ENCODE data around the gene TPRG1.

The TPRG1 gene, protein sequence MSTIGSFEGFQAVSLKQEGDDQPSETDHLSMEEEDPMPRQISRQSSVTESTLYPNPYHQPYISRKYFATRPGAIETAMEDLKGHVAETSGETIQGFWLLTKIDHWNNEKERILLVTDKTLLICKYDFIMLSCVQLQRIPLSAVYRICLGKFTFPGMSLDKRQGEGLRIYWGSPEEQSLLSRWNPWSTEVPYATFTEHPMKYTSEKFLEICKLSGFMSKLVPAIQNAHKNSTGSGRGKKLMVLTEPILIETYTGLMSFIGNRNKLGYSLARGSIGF

DNA sequence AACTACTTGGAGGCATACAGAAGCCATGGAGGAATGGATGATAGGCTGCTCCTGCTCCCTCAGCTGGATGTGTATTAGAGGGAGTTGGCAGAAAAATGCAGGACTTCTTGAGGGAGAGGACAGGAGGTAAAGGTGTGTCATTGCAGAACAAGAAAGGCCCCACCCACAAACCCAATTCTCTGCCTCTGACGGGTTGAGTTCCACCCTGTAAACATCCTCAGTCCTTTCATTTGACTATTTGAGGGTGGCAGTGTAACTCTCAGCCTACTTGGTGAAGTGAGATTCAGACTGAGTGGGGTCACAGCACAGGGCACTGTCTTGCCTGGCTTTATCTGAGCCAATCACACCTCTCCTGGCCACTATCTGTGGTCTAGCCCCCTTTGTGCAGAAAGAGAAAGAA lies at the start of gene TPRG1:
Gene TPRG1, plus strand, starts transcription at position 265 of the 400 bp plus-strand sequence. CDS start 35,414 bp downstream, outside the sequence.
- no peak for DNase-seq (ENCODE audit: low read depth)

DNA sequence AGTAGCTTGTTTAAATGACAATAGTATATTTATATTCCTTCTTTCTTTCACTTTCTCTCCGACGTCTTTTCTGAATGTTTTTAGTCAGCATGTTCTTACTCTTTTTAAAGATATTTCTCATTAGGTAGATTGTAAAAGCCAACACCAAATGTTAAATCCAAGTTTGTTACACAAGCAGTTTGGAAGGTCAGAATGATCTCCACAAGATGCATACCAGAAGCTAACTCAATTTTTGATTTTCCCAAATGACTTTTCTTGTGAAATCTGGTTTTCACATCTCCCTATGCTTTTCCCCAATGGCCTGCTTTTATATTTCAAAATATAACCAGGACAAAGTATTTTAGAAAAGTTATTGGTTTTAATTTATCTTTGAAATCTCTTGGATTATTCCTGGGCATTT lies 49.7 kb upstream of the TPRG1 start:
- no peak for DNase-seq (ENCODE audit: low read depth)

DNA sequence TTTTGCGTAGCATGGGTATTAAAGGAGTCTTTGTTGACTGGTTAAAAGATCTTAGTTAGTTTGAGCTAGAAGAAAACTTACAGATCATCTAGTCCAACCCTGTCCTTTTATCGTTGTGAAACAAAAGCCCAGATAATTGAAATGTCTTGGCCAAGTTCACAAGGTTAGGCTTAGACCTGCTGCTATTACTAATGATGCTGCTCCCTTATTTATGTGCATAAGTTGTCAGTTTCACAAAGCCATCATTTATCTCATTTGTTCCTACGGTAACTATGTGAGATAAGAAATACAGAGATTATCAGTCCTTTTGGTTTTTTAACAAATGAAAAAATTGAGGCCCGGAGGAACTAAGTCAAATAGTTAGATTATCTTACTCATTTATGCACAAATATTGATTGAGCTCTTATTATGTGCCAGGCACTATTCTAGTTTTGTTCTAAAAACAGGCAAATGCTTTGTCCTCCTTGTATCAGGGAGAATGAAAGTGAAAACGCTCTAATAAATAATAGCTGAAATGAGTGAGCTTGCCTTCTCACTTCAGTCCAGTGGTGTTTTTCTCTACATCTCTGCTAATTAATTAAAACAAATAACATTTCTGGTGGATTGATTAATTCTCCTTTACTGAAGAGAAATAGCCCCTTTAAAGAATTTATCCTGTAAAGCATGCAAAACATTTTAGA lies 49.1 kb upstream of the TPRG1 start:
- DNase-seq (ENCODE audit: low read depth), result no peak

DNA sequence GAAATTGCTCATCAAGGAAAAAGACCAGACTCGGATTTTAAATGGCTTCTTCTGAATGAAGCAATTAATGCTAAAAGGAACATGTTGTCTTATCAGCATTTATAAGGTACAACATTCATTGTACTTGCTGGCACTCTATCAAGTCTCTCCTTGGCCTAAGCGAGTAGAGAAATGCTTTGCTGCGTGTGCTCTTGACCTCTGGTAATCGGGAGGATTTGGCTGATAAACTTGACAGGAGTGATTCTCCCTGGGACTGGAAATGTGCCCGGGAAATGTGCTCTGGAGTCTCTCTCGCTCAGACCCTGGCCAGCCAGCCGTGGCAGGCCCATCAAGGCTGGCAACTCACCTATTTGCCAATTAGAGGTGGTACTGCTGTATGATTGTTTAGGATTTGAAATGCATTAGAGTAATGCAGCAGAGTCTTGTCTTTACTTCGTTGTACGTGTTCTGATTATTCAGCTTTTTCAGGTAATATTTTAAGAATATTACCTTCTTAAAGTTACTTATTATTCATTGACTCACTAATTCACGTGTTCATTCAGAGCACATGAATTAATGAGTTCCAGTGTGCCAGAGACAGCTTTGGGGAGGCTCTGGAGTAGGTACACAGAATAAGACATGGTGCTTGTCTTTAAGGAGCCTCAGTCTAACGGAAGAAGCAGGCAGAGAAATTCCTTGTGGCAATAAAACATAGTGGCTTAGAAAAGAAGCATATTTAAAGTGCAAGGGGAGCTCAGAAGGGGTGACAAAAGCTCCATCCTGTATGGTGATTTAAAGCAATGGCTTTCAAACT lies 48.0 kb upstream of the TPRG1 start:
- DNase-seq (ENCODE audit: low read depth), result no peak

DNA sequence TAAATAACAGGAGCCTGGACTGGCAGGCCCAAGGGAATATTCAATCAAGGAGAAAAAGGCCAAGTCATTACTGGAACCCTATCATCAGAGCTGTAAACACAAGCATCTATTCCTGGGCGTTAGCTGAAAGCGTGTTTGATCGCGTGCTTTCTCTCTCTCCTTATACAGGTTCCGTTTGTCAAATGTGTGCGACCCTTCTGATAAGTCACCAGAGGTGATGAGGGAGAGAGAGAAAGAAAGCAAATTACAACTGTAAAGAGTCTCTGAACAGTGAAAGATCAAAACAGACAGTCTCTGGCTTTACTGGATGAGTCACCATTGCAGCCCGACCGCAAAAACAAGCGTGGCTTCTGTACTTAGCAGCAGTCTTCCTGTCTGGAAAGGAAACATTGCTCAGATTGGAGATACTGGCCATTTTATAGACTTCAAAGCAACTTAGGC lies 39.5 kb upstream of the TPRG1 start:
- peak; percentile 61 for DNase-seq (ENCODE audit: low read depth)

DNA sequence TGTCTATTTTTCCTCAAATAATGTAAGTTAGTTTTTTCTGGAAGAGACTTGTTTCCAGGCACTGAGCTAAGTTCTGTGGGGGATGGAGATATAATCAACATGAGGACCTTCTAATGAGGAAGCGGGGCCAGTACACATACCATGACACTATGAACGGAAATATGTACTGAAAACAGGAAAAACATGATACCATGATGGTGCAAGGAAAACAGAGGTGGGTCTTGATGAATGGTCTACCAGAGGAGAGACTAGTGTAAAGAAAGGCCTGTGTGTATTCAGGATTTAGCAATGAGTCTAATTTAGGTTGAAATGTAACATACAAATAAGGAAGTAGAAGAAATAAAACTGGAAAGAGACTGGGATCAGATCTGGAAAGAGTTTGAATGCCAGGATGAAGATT lies 38.9 kb upstream of the TPRG1 start:
- no peak for DNase-seq (ENCODE audit: low read depth)

DNA sequence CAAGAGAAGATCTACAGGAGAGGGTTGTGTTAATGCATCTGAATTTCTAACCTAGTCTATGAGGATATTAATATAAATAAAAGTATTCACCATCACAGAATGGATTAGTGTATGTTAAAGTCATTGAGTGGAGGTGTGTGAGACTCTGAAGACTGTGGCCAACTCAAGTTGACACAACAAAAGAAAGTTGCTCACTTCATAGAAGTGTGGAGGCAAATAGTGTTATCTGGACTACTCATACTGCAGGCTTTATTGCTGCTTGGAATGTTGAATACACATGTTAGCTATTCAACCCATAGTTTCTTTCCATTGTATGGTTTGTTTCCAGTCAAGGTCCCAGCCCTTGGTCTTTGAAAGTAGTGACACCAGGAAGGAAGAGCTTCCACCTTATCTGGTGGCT lies 38.0 kb upstream of the TPRG1 start:
- no peak for DNase-seq (ENCODE audit: low read depth)

DNA sequence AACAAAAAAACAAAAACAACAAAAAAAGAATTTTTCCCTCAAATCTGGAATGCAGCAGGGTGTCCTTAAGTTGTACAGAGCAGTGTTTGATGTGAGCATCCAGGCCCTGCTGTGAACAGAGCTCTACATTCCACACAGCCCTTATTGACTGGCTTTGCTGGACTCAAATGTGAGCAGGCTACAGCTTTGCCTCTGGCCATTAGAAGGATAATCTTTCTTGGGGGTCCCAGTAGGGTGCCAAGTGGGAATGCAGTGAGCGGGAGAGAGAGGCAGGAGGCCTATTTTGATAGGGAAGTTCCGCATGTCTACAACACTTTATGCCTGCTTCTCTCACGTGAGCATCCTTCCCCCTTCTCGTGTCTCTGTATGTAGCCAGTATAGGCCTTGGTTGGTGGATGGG lies 34.4 kb upstream of the TPRG1 start:
- no peak for DNase-seq (ENCODE audit: low read depth)

DNA sequence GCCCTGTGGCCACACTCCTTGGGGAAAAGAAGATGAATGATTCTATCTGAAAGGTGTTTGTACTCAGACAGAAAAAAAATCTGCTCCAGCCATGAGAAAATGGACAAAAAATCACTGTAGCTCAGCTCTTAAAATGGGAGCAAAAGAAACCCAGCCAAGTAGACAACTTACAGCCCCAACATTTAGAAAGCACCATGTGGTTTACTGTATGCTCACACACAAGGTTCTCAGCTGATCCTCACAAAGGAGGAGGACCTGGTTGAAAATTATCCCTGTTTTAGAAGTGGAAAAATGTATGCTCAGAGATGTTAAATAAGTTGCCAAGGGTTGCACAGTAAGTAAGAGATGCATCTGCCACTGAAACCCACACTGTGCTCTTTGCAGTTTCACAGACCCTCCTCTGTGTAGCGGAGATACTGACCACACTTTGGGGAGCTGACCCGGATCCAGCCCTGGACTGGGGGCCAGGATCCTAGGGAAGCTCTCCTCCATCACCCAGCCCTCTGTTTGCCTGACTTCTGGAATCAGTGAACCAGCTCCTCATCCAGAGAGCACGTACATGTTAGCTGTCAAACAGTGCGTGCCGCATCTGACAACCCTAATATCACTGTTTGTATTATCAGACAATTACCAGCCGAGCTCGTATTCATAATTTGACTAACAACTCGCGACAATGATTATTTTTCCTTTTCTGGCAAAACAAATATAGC lies 32.7 kb upstream of the TPRG1 start:
- no peak for DNase-seq (ENCODE audit: low read depth)

DNA sequence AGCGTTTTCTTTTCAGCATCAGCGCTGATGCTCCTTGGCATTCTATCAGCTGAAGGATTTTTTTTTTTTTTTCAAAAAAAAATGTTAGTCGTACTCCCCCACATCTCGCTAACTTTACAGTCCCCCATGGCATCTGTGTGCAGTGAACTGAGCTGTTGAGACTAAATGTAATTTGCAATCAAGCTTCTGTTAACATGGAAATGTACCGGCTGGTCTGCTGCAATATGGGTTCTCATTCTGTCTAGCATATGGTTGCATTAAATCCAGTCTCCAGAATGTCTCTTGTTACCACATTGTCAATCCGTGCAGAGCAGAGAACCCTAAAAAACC lies 32.2 kb upstream of the TPRG1 start:
- DNase-seq (ENCODE audit: low read depth), result no peak

DNA sequence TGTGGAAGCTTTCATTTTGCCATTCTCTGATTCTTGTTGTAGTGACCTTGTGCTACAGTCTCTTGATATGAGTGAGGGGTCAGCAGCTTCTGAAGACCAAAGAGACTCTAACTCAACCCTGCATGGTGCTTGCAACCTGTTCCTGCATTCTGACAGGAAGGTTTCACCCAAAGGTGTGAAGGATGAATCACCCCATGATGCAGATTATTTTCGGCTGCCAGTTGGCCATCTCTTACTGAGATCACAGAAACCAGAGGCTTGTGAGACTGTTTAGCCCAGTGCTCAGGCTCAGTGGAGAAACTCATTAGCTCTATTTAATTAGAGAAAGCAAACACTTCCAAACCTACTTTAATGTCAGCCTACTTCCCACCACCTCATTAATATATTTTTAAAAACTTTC lies 29.2 kb upstream of the TPRG1 start:
- DNase-seq (ENCODE audit: low read depth), result peak; percentile 33

DNA sequence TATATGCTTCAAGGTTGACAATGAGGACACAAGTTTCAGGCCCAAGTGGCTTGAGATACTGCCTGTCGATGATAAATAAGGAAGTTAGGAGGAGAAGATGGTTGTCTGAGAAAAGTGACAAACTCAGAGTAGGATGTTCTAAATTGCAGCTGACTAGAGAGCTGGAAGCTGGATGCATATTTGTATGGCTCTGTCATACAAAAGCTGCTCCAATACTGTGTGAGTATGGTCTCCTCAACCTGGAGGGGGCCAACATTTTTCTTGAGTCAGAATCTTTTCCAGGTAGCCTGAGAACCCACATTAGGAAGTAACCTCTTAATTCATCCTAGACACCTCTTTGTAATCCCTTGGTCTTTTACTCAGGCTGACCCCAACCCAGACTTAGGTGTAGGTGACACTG lies 28.4 kb upstream of the TPRG1 start:
- DNase-seq (ENCODE audit: low read depth), result no peak

DNA sequence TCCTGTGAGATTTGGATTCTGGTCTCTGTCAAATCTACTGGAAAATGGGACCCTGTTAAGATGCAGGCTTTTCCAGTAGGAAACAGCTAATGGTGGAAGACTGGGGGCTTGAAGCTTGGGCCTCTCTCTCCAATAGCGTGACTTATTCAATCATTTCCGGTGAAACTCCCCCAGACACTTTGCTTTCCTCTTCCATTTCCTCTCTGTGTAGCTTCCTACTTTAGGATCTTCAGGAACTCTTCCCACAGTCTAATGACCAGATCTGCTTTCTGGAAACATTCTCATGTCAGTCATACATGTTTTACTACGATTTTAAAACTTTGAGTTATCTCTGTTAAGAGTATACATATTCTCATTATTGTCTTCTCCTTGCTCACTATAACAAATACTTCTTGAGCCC lies 28.0 kb upstream of the TPRG1 start:
- no peak for DNase-seq (ENCODE audit: low read depth)

DNA sequence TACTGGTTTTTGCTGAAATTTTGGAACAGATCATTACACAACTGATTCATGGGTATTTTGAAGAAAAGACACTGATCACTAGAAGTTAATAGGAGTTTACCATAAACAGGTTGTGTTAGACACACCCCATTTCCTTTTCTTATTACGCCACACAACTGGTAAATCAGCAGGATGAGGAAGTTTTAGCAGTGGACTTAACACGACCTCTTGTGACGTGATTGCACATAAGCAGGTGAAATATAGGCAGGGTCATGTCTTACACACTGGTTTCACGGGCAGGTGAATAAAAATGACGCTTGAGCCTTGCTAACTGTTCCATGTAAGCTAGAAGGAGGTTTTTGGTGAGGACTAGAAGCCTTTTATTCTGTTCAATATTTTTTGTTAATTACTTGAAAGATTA lies 27.1 kb upstream of the TPRG1 start:
- DNase-seq (ENCODE audit: low read depth), result no peak

DNA sequence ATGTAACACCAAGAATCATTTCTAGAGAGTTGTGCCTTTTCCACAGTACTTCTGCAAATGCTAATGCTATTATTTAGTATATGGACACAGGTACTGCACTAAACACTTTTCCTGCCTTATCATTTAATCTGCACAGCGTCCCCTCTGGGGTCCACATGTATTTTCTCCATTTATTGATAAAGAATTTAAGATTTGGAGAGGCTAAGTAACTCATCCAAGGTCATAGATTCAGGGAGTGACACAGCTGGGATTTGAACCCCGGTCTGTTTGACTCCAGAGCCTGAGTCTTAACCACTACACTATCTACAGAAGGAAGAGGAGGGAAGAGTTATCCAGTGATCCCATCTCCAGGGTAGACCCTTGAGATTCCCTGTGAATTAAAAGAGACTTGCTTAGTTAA lies 24.9 kb upstream of the TPRG1 start:
- no peak for DNase-seq (ENCODE audit: low read depth)

DNA sequence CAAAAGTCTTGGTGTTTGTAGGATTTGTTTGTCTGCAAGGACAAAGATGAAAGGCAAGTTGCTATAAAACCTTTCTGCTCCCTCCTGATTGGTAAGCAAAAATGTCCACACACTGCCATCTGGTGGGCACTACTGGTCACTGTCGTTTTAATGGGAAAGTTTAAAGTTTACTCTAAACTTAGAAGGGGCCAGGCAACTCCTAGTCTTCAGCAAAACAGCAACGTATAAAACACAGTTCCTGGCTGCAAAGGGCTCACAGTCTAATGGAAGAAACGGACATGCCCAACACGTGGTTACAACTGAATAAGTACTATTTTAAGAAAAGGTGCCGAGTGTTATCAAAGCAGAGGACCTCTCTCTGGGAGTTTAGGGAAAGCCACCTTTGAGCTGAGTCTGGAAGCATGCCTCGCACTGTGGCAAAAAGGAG lies 23.7 kb upstream of the TPRG1 start:
- DNase-seq (ENCODE audit: low read depth), result peak; percentile 54

DNA sequence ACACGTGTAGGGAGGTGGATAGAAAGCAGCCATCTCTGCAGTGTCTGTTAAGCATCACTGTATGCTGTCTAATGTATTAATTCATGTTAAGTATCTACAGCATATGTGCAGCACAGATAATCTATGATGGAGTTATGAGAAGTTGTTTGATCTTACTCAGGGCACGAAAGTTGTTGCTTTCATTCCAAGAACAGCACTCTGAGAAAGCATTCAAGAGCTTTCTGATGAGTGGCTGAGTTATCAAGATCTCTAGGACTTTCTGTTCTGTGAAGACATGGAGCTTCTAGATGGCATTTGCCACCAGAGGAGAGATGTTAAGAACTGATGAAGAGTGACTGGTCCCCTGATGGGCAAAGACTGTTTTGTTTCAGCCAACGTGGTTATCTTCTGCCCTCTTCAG lies 22.6 kb upstream of the TPRG1 start:
- DNase-seq (ENCODE audit: low read depth), result no peak

DNA sequence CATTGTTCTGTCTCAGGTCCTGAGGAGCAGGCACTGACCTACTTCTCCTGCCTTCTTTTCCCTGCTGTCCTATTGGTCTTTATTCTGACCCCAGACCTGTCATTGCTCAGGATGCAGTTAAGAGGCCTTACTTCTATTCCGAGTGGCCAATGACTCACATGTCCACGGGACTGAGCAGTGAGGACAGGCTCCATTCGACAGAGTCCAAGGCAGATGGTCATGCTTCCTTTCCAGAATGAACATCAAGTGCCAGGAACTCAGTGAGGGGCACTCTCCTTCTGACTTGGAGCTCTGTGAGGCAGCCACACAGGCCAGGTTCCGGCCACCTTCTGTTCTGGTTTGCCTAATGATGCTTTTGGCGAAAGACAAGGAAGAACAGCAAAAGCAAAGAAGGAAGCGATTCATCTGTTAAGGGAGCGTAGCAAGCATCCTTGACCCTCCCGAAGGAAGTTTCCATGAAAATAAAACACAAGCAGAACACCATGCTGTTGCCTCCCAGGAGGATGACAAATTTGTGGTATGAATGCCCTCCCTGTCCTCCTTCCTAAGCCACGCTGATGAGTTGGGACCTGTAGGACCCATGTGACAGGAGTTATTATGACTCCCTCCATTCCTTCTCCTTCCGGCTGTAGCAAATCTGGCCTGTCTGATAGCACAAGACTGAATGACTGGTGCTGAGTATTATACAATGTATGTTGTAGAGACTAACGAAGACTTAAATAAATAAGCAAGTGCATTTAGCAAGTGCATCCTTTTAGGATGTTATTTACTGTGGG lies 14.4 kb upstream of the TPRG1 start:
- no peak for DNase-seq (ENCODE audit: low read depth)

DNA sequence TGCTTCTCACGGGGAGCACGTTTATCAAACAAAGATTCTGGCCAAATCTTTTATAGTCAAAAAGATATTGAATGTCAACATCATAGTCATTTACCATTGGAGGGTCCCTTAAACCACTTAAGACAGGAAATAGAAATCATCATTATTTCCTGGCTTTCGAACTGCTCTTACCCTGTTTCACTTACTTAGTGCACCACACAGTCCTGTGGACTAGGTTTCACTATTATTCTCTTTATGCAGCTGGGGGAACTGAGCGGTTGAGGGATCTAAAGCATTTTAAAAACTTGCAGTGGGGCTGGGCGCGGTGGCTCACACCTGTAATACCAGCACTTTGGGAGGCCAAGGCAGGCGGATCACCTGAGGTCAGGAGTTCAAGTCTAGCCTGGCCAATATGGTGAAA lies 13.7 kb upstream of the TPRG1 start:
- DNase-seq (ENCODE audit: low read depth), result no peak

DNA sequence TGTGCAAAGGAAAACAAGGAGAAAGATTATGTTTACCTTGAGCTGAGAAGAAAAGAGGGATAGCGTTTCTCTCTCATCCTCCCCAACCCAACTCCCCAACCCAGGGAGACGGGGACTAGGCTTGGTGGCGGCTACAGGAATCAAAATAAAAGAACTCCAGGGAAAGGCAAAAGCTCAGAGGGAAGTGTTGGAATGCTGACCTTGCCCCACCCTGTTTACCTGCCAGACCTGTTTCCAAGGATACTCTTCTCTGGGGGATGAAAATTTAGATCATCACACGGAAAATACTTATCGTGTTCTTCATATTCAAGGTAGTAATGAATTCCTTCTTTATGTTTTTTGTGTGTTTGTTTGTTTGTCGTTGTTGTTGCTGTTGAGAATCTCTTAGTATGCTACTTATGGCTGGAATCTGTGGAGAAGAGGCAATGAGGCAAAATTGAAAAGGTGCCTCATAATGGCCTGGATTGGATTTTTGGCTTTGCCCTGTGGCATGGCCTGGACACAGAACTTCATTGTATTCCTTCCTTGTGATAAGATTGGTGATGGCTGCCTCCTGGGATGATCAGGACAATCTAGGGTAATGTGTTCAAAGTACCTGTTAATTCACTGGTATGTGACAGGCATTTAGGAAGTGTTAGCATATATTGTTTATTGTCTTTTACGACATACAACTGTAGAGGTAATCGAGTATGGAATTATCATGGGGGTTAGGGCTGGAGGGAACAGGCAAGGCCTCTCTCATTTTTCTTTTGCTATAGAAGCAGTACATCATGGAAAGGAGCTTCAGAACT lies 11.1 kb upstream of the TPRG1 start:
- DNase-seq (ENCODE audit: low read depth), result no peak

DNA sequence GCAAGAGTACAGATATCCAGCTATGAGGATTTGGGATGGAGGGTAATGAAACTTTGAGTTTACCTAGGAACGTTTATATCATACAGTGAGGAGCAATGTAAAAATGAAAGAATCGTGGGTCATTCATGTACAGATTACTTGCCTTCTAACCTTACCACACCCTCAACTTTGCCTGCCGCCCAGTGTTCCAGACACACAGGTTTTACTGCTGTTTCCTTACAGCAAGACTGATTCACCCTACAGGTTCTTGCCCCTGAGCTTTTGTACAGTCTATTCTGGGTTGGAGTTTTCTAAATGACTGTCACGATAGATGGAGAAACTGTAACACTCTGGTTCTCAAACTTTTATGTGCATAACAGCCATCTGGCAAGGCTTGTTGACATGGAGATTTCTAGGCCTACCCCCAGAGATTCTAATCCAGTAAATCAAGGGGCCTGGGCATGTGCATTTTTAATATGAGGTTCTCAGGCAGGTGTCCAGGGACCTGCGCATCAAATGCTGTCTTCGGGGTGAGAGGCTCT lies 6.6 kb upstream of the TPRG1 start:
- DNase-seq (ENCODE audit: low read depth), result no peak
